Peyer's patch (tissue), 4 donors: ENCODE data around the gene PCDHGC3.

Experiments
- CTCF ChIP-seq, 6 experiments: fragments of 450-650 bp in 4 of 6; fragments of 200-600 bp in 2 of 6; sonication (generic) in 1 of 6; IDR thresholded peaks; one replicate each; pipeline ENCODE4 v1.5.1; 2017 to 2019; ENCODE audit warnings: antibody characterized with exemption in 6 of 6, mild to moderate bottlenecking in 3 of 6, moderate library complexity in 1 of 6
- POLR2A ChIP-seq, 2 donors: fragments of 450-650 bp; IDR thresholded peaks; one replicate each; pipeline ENCODE4 v1.5.1; 2017; ENCODE audit warnings: antibody characterized with exemption in 2 of 2, mild to moderate bottlenecking in 2 of 2, moderate library complexity in 2 of 2

GRCh38 chr5:141513627-141514329, 38.0 kb downstream of the PCDHGC3 start:
- no peak for TF ChIP-seq CTCF (IDR thresholded peaks at IDR 0.05)
- no peak for TF ChIP-seq POLR2A (IDR thresholded peaks at IDR 0.05)
